Progenitor cell of endocrine pancreas (in vitro differentiated cells): ENCODE measurements around the gene ADAM10. TPM values are rescaled to one million over a fixed set of nuclear protein-coding genes. Genes with fewer than 3 reads are reported as not detected.

Experiments
- DNase-seq: peaks from one replicate; pipeline ENCODE4 v3.0.0; 2021; ENCODE audit warnings: low spot score; ENCODE audit not compliant: unreplicated experiment
- H3K27ac Mint-ChIP-seq: 2 replicates; pipeline ENCODE4 v1.8.0; 2021; ENCODE audit warnings: mild to moderate bottlenecking, moderate library complexity, mixed read lengths
- H3K27me3 Mint-ChIP-seq: 2 replicates; pipeline ENCODE4 v1.8.0; 2021; ENCODE audit warnings: mixed read lengths
- H3K36me3 Mint-ChIP-seq: 2 replicates; pipeline ENCODE4 v1.8.0; 2022; ENCODE audit warnings: mixed read lengths; ENCODE audit not compliant: insufficient read depth
- H3K4me1 Mint-ChIP-seq: 2 replicates; pipeline ENCODE4 v1.8.0; 2021; ENCODE audit warnings: low read depth, mixed read lengths
- H3K4me3 Mint-ChIP-seq: 2 replicates; pipeline ENCODE4 v1.8.0; 2021; ENCODE audit warnings: low read depth, mild to moderate bottlenecking, moderate library complexity, mixed read lengths
- H3K9me3 Mint-ChIP-seq: 2 replicates; pipeline ENCODE4 v1.8.0; 2021; ENCODE audit warnings: low read depth, mixed read lengths
- total RNA-seq: library from RNA; stranded (reverse); gene quantifications from 2 replicates; pipeline ENCODE4 v1.2.1, GENCODE V29; 2021
- TF ChIP-seq, protein P1 (sequence below): fragments of 200-600 bp; sonication (generic); IDR thresholded peaks from one replicate; pipeline ENCODE4 v1.5.0; 2021; ENCODE audit warnings: antibody characterized with exemption, mild to moderate bottlenecking; ENCODE audit not compliant: unreplicated experiment

The ADAM10 gene
- total RNA-seq, 1 donor from 2014 or later = 237 TPM

DNA sequence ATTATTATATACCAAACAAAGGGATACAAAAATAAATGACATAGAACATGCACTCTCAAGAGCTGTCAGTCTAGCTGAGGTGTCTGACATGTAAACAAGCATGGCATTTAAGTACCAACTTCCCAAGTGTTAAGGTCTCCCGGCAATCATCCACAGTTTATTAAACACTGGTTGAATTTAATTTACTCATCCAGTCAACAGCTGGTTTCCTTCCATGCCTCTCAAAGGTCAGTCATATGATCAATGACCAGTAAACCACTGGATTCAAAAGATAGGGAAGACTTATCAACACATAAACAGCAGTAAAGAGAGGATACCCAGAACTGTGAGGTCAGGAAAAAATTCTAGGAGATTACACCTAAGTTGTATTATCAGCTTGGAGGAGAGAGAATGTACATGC is 80.4 kb downstream of the ADAM10 start:
- H3K27me3 Mint-ChIP-seq = no peaks in the 10 kb centered on the region
- H3K27ac Mint-ChIP-seq = no peak overlapping the region
- peaks cover 5% of the 10 kb centered on the region for H3K4me1 Mint-ChIP-seq
- TF ChIP-seq, protein P1, sequence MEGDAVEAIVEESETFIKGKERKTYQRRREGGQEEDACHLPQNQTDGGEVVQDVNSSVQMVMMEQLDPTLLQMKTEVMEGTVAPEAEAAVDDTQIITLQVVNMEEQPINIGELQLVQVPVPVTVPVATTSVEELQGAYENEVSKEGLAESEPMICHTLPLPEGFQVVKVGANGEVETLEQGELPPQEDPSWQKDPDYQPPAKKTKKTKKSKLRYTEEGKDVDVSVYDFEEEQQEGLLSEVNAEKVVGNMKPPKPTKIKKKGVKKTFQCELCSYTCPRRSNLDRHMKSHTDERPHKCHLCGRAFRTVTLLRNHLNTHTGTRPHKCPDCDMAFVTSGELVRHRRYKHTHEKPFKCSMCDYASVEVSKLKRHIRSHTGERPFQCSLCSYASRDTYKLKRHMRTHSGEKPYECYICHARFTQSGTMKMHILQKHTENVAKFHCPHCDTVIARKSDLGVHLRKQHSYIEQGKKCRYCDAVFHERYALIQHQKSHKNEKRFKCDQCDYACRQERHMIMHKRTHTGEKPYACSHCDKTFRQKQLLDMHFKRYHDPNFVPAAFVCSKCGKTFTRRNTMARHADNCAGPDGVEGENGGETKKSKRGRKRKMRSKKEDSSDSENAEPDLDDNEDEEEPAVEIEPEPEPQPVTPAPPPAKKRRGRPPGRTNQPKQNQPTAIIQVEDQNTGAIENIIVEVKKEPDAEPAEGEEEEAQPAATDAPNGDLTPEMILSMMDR = no peak
- H3K36me3 Mint-ChIP-seq = peaks cover 10% of the 10 kb centered on the region
- no peaks in the 10 kb centered on the region for H3K9me3 Mint-ChIP-seq
- no peak overlapping the region for H3K4me3 Mint-ChIP-seq
- no peak for DNase-seq

DNA sequence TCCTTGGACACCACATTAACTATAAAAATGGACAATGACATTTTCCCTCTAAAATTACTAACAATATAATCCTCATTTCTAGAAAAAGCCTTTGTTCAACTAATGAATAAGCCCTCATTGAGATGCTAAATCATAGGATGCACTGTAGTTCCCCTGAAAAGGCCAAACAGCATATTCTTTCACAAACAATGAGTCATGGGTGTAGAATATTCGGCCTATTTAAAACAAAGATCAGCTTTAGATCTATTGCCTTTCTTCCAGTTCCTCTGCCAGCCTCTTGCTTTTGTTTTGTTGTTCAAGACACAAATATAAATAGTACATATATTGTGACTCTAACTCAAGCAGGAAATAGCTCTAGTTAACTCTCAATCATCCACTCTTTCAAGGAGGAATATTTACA is 82.5 kb downstream of the ADAM10 start:
- peaks cover 5% of the 10 kb centered on the region for H3K4me1 Mint-ChIP-seq
- no peak overlapping the region for H3K27ac Mint-ChIP-seq
- no peaks in the 10 kb centered on the region for H3K27me3 Mint-ChIP-seq
- DNase-seq = no peak
- TF ChIP-seq, protein P1 = no peak
- no peak overlapping the region for H3K4me3 Mint-ChIP-seq
- H3K36me3 Mint-ChIP-seq = peaks cover 13% of the 10 kb centered on the region
- H3K9me3 Mint-ChIP-seq = no peaks in the 10 kb centered on the region

DNA sequence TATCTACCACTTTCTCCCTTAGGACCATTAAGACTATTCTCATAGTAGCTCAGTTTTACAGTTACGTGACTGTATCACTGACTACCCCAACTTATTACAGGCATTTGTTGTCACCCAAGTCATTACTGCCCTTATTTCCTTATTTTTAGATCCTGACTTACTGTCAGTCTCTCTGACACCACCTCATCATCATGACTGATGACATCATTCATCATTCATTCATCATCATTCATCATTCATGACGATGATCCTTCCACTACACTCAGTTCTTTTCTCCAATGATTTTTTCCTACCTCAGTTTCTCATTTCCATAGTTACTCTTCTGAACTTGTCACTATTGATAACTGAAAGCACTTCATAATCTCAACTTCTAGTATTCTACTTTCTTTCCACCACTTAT is 83.8 kb downstream of the ADAM10 start:
- TF ChIP-seq, protein P1 = no peak
- H3K27me3 Mint-ChIP-seq = no peaks in the 10 kb centered on the region
- no peak overlapping the region for H3K4me3 Mint-ChIP-seq
- peaks cover 5% of the 10 kb centered on the region for H3K4me1 Mint-ChIP-seq
- no peak for DNase-seq
- H3K9me3 Mint-ChIP-seq = peaks cover 2% of the 10 kb centered on the region
- H3K27ac Mint-ChIP-seq = no peak overlapping the region
- H3K36me3 Mint-ChIP-seq = peaks cover 25% of the 10 kb centered on the region

DNA sequence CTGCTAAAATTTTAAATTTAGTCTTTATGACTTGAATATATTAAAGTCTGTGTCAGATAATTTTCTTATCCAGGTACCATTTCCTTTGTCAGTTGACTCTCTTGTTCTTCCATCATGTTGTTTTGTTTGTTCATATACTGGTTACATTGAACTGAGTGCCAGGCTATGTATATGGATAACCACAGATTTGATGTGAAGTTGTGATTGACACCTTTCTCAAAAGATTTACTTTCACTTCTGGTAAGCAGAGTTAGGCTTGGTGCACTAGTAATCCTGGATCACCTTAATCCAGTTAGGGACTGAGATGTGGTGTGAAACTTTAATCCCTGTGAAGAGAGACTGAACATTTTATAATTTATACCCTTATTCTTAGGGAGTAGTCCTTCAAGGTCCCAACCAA is 99.4 kb downstream of the ADAM10 start:
- H3K27ac Mint-ChIP-seq = no peak overlapping the region
- peaks cover 2% of the 10 kb centered on the region for H3K9me3 Mint-ChIP-seq
- TF ChIP-seq, protein P1 = no peak
- peaks cover 37% of the 10 kb centered on the region for H3K36me3 Mint-ChIP-seq
- no peak overlapping the region for H3K4me3 Mint-ChIP-seq
- no peaks in the 10 kb centered on the region for H3K4me1 Mint-ChIP-seq
- no peak for DNase-seq
- H3K27me3 Mint-ChIP-seq = no peaks in the 10 kb centered on the region

DNA sequence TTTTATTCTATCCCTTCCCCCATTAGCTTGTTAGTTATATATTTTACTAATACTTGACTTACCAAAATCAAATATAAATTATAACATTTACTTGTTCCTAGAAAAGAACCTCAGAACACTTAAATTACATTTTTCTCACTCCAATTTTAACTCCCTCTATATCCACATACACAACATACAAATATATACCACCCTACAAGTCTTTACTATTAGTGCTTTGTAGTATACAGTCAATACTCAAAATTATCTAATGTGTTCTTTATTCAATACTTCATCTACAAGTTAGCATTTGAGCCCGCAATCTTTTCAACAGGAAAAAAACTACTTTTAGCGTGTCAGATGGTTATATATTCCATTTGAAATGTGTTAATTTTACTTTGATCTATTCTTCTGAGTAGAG is 100.3 kb downstream of the ADAM10 start:
- H3K9me3 Mint-ChIP-seq = no peaks in the 10 kb centered on the region
- no peak overlapping the region for H3K27ac Mint-ChIP-seq
- TF ChIP-seq, protein P1 = no peak
- no peaks in the 10 kb centered on the region for H3K27me3 Mint-ChIP-seq
- no peak for DNase-seq
- peaks cover 31% of the 10 kb centered on the region for H3K36me3 Mint-ChIP-seq
- H3K4me3 Mint-ChIP-seq = no peak overlapping the region
- no peaks in the 10 kb centered on the region for H3K4me1 Mint-ChIP-seq
